Activated CD8-positive, alpha-beta memory T cell treated with anti-CD3 and anti-CD28 coated beads, Interleukin-2, amount 50 U/mL, for 1 hour (primary cell): ENCODE measurements around the gene KLF3.
"Not testable (repeated sequence)": the region's sequence is repeated elsewhere in the genome, so short reads cannot be mapped to it uniquely, and the experiment has no call there.

ENCODE experiments used
- DNase-seq: peaks from one replicate; pipeline ENCODE4 v3.0.0-alpha.2; 2020; ENCODE audit errors: extremely low read depth

KLF3 gene

DNA sequence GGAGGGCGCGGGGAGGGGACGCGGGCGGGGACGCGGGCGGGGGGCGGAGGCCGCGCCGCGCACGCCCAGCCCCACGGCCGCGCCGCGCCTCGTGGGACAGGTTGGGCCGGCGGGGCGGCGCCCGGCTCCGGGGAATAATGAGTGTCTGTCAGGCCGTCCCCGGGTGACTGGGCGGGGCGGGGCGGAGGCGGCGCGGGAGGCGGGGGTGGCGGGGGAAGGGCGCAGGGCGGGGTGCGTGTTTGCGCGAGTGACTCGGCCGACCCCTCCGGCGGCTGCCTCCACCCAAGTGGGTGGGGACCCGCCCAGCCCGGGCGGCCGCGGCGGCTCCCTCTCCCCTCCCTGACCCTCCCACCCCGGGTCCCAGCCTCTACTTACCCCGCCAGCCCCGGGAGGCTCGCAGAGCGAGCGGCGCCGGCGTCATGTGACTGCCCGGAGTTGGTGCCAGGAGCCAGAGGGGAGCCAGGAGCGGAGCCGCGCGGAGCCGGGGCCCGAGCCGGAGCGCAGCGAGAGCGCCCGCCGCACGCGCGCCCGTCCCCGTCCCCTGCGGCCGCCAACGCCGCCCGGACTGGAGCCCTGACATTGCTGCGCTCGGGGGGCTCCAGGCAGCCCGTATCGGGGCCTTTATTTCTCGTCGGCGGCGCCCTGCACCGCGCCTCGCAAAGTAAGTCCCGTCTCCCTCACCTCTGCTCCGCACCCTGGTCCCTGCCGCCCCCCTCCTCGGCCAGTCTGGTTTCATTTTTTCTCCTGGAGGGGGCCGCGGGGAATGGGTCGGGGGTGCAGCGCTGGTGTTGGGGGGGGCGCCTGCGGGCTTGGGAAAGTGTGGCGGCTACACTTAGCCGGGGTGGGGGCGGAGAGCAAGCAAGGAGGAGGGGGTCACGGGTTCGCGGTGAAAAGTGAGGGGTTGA lies at the start of gene KLF3:
Gene KLF3, plus strand, starts transcription at position 399 of the 905 bp plus-strand sequence. CDS start 16,427 bp downstream, outside the sequence.
- DNase-seq, result peak; percentile 84

DNA sequence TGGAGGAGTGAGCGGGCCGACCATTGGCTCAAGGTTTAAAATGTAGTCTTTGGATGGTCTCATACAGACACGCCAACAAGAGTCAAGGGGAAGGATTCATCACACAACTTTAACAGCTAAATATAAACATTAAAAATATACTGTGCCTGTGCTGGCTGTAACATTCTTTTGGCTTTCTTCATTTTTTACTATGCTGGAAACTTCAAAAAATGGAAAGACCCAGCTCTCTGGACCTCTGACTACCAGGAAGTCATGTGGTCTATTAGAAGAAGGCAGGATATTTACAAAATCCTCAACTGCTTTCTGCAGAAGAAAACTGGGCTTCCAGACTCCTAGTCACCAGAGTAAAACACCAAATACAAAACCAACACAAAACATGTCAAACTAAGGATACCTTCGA lies 49.8 kb upstream of the KLF3 start:
- no peak for DNase-seq

DNA sequence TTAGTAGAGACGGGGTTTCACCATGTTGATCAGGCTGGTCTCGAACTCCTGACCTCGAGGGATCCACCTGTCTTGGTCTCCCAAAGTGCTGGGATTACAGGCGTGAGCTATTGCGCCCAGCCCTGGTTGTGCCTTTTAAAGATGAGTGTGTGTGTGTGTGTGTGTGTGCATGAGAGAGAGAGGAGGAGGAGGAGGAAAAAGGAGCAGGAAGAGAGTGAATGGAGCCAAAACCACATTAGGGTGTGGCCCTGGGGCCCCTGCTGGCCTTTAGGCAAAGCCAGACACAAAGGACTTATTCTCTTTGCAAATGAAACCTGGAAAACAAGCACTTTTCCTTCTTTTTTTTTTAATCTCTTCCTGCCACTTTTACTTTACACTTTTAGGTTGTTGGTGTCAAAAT lies 48.2 kb upstream of the KLF3 start:
- DNase-seq, result no peak

DNA sequence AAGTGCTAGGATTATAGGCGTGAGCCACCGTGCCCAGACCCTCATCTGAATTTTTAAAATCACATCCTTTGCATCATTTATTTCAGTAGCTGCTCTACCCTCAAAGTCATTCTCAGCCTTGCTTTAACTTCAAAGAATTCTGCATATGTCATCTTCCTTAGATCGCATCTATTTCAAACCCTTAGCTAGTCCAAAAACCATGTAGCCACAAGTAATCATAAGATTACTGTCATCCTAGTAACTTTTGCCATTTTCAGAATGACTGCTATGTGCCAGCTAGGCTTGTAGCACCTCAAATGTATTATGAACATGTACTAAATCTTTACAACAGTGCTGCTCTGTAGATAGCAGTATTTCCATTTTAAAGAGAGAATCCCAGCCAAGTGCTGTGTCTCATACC lies 45.5 kb upstream of the KLF3 start:
- DNase-seq, result no peak

DNA sequence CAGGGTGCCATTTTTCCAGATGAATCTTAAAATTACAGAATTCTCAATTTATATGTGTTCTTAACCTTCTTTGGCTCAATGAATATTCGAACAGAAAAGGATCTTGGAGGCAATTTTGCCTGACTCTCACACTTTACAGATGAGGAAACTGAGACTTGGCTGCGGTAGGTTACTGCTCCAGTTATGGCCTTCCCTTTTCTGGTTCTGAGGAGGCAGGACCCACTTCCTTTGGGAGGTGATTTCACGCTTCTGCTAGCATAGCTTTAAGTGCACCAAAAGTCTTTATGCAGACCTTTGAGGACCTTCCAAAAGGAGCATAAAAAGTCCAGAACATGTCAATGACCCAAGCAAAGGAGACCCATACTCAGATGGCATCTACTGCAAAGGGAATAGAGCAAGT lies 44.7 kb upstream of the KLF3 start:
- no peak for DNase-seq

DNA sequence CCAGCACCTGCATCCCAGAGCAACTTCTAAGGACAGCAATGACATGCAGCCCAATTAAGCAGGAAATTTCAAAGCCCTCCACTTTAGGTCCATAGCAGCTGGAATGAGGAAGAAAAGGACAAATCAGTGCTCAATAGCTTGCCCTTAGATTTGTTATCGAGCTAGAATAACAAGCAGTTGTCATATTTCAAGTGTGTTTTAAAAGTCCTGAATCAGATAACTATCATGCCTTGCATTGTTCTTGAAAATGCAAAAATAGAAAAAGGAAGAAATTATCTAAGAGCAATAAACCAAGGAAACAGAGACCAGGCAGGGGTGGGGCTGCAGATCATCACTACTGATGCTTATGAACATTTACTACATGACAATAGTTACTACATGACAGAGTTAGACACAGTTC lies 43.9 kb upstream of the KLF3 start:
- DNase-seq, result no peak

DNA sequence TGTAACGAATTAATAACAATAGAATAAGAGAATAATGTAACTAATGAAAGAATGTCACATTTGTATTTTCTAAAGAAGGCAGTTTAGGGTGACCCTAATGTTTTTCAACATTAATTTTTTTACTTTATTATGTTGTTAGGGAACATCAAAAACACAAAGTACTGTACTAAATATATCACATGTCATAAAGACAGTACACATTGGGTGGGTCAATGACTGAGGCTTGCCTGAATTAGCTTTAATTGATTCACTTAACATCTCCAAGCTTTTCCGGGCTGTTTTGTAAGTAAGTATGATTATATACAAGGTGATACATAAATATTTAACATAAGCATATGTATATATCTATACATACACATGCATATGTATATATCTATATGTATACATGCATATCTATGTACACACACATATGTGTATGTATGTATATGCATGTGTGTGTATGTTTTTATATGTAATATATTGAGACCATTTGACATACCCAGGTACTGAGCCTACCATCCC lies 43.4 kb upstream of the KLF3 start:
- no peak for DNase-seq

- no peak for DNase-seq
These were observed 42.8 kb upstream of the KLF3 start for GRCh38 chr4:38621028-38621684.

GRCh38 chr4:38621831-38622230 lies 42.2 kb upstream of the KLF3 start:
- no peak for DNase-seq

GRCh38 chr4:38622340-38622739 lies 41.7 kb upstream of the KLF3 start:
- DNase-seq, result not testable (repeated sequence)

GRCh38 chr4:38623260-38623659 lies 40.7 kb upstream of the KLF3 start:
- no peak for DNase-seq

GRCh38 chr4:38624311-38624710 lies 39.7 kb upstream of the KLF3 start:
- no peak for DNase-seq

DNA sequence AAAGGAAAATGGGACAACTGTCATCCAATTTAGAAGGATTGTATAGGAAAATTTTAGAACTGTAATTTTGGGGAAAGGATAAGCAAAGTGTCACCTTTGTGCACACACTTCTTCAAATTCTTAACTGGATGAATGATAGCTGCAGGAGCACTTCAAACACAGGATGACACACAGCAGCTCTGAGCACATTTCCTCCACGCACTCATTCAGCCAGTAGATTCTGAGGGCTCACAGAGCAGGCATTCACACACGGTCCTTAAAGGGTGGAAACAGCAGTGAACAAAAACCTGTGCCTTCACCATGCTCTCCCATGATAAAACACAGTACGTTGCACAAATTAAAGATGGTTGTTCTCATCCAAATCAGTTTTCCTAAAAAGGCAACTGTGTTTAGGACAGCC lies 38.5 kb upstream of the KLF3 start:
- DNase-seq, result no peak

DNA sequence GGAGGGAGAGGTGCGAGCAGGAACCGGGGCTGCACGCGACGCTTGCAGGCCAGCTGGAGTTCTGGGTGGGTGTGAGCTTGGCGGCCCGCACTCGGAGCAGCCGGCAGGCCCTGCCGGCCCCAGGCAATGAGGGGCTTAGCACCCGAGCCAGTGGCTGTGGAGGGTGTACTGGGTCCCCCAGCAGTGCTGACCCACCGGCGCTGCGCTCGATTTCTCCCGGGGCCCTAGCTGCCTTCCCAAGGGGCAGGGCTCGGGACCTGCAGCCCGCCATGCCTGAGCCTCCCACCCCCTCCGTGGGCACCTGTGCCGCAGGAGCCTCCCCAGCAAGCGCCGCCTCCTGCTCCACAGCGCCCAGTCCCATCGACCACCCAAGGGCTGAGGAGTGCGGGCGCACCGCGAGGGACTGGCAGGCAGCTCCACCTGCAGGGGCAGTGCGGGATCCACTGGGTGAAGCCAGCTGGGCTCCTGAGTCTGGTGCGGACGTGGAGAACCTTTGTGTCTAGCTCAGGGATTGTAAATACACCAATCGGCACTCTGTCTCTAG lies 37.0 kb upstream of the KLF3 start:
- not testable (repeated sequence) for DNase-seq

- DNase-seq, result no peak
These were observed 33.5 kb upstream of the KLF3 start for GRCh38 chr4:38630519-38630918.

- DNase-seq, result no peak
These were observed 29.8 kb upstream of the KLF3 start for GRCh38 chr4:38634047-38634759.

- no peak for DNase-seq
These were observed 24.8 kb upstream of the KLF3 start for GRCh38 chr4:38639242-38639641.

DNA sequence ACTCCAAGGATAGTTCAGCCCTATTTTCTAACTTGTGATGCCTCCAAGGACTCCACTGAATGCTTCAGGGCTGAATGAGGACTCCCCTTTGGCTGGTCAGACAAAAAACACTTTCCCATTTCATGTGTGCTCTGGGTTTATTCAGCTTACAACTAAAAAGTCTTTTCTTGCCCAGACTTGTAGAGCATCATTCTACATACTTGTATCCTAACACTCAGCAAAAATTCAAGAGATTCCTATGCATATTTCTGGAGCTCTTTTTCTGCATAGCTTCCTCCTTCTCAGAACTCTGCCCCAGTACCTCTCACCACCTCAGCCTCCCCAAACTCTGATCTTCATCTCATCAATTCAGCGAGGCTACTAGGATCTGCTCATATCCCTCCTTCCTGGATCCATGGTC lies 22.2 kb upstream of the KLF3 start:
- no peak for DNase-seq

GRCh38 chr4:38644201-38644600 lies 19.8 kb upstream of the KLF3 start:
- DNase-seq, result no peak

DNA sequence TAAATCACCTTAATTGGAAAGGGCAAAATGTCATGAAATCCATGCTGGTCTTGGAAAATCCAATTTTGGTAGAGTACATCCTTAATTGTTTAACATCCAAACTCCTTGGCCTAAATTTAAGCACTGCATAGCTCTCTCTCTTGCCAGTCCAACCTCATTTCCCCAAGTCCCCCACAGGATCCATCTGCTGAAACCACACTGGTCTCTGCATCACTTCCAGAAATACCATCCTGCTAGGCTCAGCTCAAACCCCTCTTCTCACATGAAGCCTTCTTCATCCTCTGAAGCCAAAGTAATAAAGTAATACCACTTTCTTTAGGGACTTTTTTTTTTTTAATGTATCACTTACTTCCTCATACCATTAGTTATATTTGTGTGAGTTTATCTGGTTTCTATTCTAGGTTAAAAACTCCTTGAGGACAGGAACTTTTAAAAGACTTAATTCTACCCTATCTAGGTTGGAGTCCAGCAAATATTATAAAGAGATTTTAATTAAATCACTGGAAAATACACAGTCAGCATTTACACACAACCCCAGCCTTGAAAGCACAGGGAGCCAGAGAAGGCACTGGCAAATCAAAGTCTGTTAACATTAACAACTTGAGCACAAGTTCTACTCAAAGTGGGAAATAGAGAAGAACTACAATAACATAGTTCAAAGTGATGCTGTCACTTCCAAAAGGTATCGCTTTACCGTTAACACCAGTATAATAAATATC lies 16.7 kb upstream of the KLF3 start:
- DNase-seq, result no peak

DNA sequence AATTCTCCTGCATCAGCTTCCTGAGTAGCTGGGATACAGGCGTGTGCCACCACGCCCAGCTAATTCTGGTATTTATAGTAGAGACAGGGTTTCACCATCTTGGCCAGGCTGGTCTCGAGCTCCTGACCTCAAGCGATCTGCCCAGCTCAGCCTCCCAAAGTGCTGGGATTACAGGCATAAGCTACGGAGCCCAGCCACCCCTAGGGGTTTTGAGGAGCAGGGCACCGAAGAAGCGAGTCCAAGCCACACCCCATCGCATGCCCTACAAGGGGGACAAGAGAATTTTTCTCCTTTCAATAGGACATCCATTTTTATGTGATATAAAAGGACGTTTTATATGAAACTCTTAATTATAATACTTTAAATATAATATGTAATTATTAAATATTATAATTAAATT lies 13.9 kb upstream of the KLF3 start:
- DNase-seq, result no peak
